H1 (cell line): ENCODE results near the gene COPS7A. TPM values are rescaled to one million over a fixed set of nuclear protein-coding genes. Genes with fewer than 3 reads are reported as not detected.
A peak's percentile ranks its signal among the peaks of the same experiment; 100 is the strongest.

Experiments used
- CTCF ChIA-PET: fragments of 300-600 bp; sonication (Branson Sonifier 250); formaldehyde crosslinking; loops from one replicate; lab custom pipeline; 2021; ENCODE audit not compliant: partially characterized antibody; lab: Charles Lee
- POLR2A ChIA-PET: fragments of 300-600 bp; sonication (Branson Sonifier 250); formaldehyde crosslinking; loops from one replicate; lab custom pipeline; 2021; ENCODE audit warnings: inconsistent platforms; ENCODE audit not compliant: partially characterized antibody; lab: Charles Lee
- DNase-seq, 2 experiments: peaks; one replicate each; pipeline versions ENCODE4 v3.0.0 to v3.0.0-alpha.2; 2010 to 2022; ENCODE audit warnings: low spot score in 2 of 2, low read depth in 1 of 2, mixed read lengths in 1 of 2
- FAIRE-seq: peaks from 2 replicates; lab custom pipeline; 2011; peaks lifted over from hg19 to GRCh38; lab: Jason Lieb, UNC
- H2AFZ ChIP-seq: 2 replicates; pipeline ENCODE4 v1.8.1; 2012; ENCODE audit warnings: low read length, inconsistent platforms
- H2AK5ac ChIP-seq: 2 replicates; pipeline ENCODE4 v1.6.1; 2013; ENCODE audit warnings: low read depth, low read length
- H2BK120ac ChIP-seq: replicated peaks from 2 replicates; pipeline ENCODE3; 2013; ENCODE audit warnings: low read depth, low read length, inconsistent platforms
- H2BK12ac ChIP-seq: 2 replicates; pipeline ENCODE4 v1.6.1; 2013; ENCODE audit warnings: low read depth, low read length
- H2BK15ac ChIP-seq: 2 replicates; pipeline ENCODE4 v1.6.1; 2013; ENCODE audit warnings: low read length
- H2BK20ac ChIP-seq: 2 replicates; pipeline ENCODE4 v1.6.1; 2013; ENCODE audit warnings: low read length
- H2BK5ac ChIP-seq: 2 replicates; pipeline ENCODE4 v1.6.1; 2013; ENCODE audit warnings: low read depth, low read length
- H3K14ac ChIP-seq: 2 replicates; pipeline ENCODE4 v1.6.1; 2013; ENCODE audit warnings: inconsistent platforms; ENCODE audit not compliant: insufficient read length
- H3K18ac ChIP-seq: 2 replicates; pipeline ENCODE4 v1.6.1; 2013; ENCODE audit warnings: low read length; ENCODE audit errors: extremely low read depth
- H3K23ac ChIP-seq: 2 replicates; pipeline ENCODE4 v1.6.1; 2013; ENCODE audit warnings: inconsistent platforms; ENCODE audit not compliant: insufficient read length
- H3K23me2 ChIP-seq: 2 replicates; pipeline ENCODE4 v1.6.1; 2013; ENCODE audit warnings: low read depth, low read length
- H3K27ac ChIP-seq: 2 replicates; pipeline ENCODE4 v1.6.1; 2011; ENCODE audit warnings: low read depth, low read length, inconsistent platforms
- H3K27me3 ChIP-seq, 4 experiments: replicated peaks in 1 of 4; 1 replicate in 1 of 4; 2 replicates in 3 of 4; pipeline versions ENCODE4 v1.6.1 to v1.8.1; 2011 to 2013; ENCODE audit warnings: low read length in 3 of 4, mild to moderate bottlenecking in 3 of 4, inconsistent platforms in 2 of 4, mixed read lengths in 2 of 4, moderate library complexity in 1 of 4; ENCODE audit not compliant: control insufficient read depth in 3 of 4, insufficient read depth in 3 of 4; ENCODE audit errors: extremely low read depth in 1 of 4
- H3K36me3 ChIP-seq, 4 experiments: 2 replicates each; pipeline versions ENCODE4 v1.6.1 to v1.8.1; 2011 to 2013; ENCODE audit warnings: mild to moderate bottlenecking in 4 of 4, low read length in 3 of 4, moderate library complexity in 2 of 4, control low read depth in 1 of 4, inconsistent platforms in 1 of 4; ENCODE audit not compliant: insufficient read depth in 4 of 4, control insufficient read depth in 2 of 4
- H3K4ac ChIP-seq: replicated peaks from 2 replicates; pipeline ENCODE3; 2013; ENCODE audit warnings: low read length, low read depth, mixed read lengths, inconsistent platforms; ENCODE audit not compliant: insufficient read length
- H3K4me1 ChIP-seq, 4 experiments: replicated peaks in 1 of 4; 1 replicate in 1 of 4; 2 replicates in 3 of 4; pipeline versions ENCODE4 v1.6.1 to v1.8.1; 2011 to 2013; ENCODE audit warnings: low read length in 3 of 4, inconsistent platforms in 2 of 4, mixed read lengths in 1 of 4; ENCODE audit not compliant: insufficient read depth in 4 of 4, control insufficient read depth in 3 of 4
- H3K4me2 ChIP-seq, 2 experiments: 2 replicates each; pipeline versions ENCODE4 v1.6.1 to v1.8.1; 2011 to 2013; ENCODE audit warnings: low read depth in 2 of 2, low read length in 2 of 2, control low read depth in 1 of 2, inconsistent platforms in 1 of 2, mild to moderate bottlenecking in 1 of 2; ENCODE audit not compliant: insufficient read depth in 1 of 2
- H3K4me3 ChIP-seq, 4 experiments: fragments of 200-600, 300-600 bp in 1 of 4; sonication (generic), shearing (Covaris generic), sonication (Bioruptor Twin) in 1 of 4; 2 replicates each; pipeline versions ENCODE4 v1.5.1 to v1.8.1; 2011 to 2016; ENCODE audit warnings: low read length in 4 of 4, low read depth in 3 of 4, control low read depth in 2 of 4, inconsistent platforms in 2 of 4, mild to moderate bottlenecking in 2 of 4, mixed read lengths in 1 of 4, moderate library complexity in 1 of 4; ENCODE audit not compliant: insufficient read depth in 2 of 4; ENCODE audit errors: extremely low read depth in 1 of 4
- H3K56ac ChIP-seq: replicated peaks from 2 replicates; pipeline ENCODE3; 2013; ENCODE audit warnings: low read depth, mild to moderate bottlenecking, mixed read lengths, low read length, inconsistent platforms; ENCODE audit not compliant: insufficient read length
- H3K79me1 ChIP-seq: 2 replicates; pipeline ENCODE4 v1.6.1; 2013; ENCODE audit warnings: low read depth, low read length, control low read depth
- H3K79me2 ChIP-seq, 2 experiments: 2 replicates each; pipeline versions ENCODE4 v1.6.1 to v1.8.1; 2012 to 2013; ENCODE audit warnings: low read length in 2 of 2, mild to moderate bottlenecking in 2 of 2, inconsistent platforms in 1 of 2; ENCODE audit not compliant: insufficient read depth in 2 of 2, control insufficient read depth in 1 of 2
- H3K9ac ChIP-seq, 4 experiments: replicated peaks in 1 of 4; 1 replicate in 1 of 4; 2 replicates in 3 of 4; pipeline versions ENCODE4 v1.6.1 to v1.8.1; 2011 to 2013; ENCODE audit warnings: low read depth in 3 of 4, low read length in 3 of 4, control low read depth in 2 of 4, mild to moderate bottlenecking in 2 of 4, moderate library complexity in 2 of 4, inconsistent platforms in 1 of 4; ENCODE audit errors: extremely low read depth in 1 of 4
- H3K9me3 ChIP-seq, 2 experiments: 2 replicates each; pipeline versions ENCODE4 v1.6.1 to v1.8.1; 2012 to 2013; ENCODE audit warnings: mild to moderate bottlenecking in 2 of 2, moderate library complexity in 2 of 2, control low read depth in 1 of 2, inconsistent platforms in 1 of 2, low read depth in 1 of 2, low read length in 1 of 2, mixed read lengths in 1 of 2; ENCODE audit not compliant: insufficient read depth in 2 of 2
- H4K20me1 ChIP-seq, 2 experiments: replicated peaks in 1 of 2; 2 replicates each; pipeline versions ENCODE3 to v1.8.1; 2011 to 2013; ENCODE audit warnings: inconsistent platforms in 2 of 2, low read length in 2 of 2, mild to moderate bottlenecking in 1 of 2; ENCODE audit not compliant: insufficient read depth in 2 of 2, control insufficient read depth in 1 of 2
- H4K5ac ChIP-seq: 2 replicates; pipeline ENCODE4 v1.6.1; 2013; ENCODE audit warnings: low read length, low read depth, mixed read lengths, inconsistent platforms; ENCODE audit not compliant: insufficient read length
- H4K8ac ChIP-seq: 2 replicates; pipeline ENCODE4 v1.8.0; 2013; ENCODE audit warnings: mild to moderate bottlenecking, moderate library complexity, low read length, inconsistent platforms; ENCODE audit not compliant: insufficient read depth; ENCODE audit errors: extremely low read depth
- H4K91ac ChIP-seq: replicated peaks from 2 replicates; pipeline ENCODE3; 2013; ENCODE audit warnings: low read length, mixed read lengths, inconsistent platforms; ENCODE audit not compliant: insufficient read length
- CBX8 ChIP-seq: fragments of 300-800, 300-1000 bp; sonication (generic); IDR thresholded peaks from 2 replicates; pipeline ENCODE4 v1.7.1; 2016; ENCODE audit warnings: low read depth, low read length, borderline replicate concordance
- CHD2 ChIP-seq: IDR thresholded peaks from 2 replicates; pipeline ENCODE4 v1.6.1; 2012; ENCODE audit warnings: low read length, improper control_type of control experiment
- GABPA ChIP-seq: IDR thresholded peaks from 2 replicates; pipeline ENCODE4 v1.6.1; 2011; ENCODE audit warnings: mild to moderate bottlenecking, low read length, moderate library complexity, borderline replicate concordance; ENCODE audit not compliant: insufficient read depth
- HDAC6 ChIP-seq: IDR thresholded peaks from one replicate; pipeline ENCODE4 v1.7.1; 2012; ENCODE audit warnings: low read depth, mild to moderate bottlenecking, inconsistent platforms, low read length, moderate library complexity
- SP2 ChIP-seq: IDR thresholded peaks from 2 replicates; pipeline ENCODE4 v1.6.1; 2012; ENCODE audit warnings: mild to moderate bottlenecking, low read length, inconsistent platforms
- SP4 ChIP-seq: IDR thresholded peaks from 2 replicates; pipeline ENCODE4 v1.6.1; 2012; ENCODE audit warnings: low read length, inconsistent platforms
- TAF1 ChIP-seq: IDR thresholded peaks from 2 replicates; pipeline ENCODE4 v1.6.1; 2011; ENCODE audit warnings: mild to moderate bottlenecking, low read depth, low read length
- WGBS, 2 experiments: shearing (Covaris generic) in 1 of 2; methylation state at CpG; one replicate each; pipeline versions ENCODE4 v1.1.6 to v1.1.7; 2013 to 2015; ENCODE audit warnings: low lambda C conversion rate in 2 of 2, mixed read lengths in 2 of 2, inconsistent platforms in 1 of 2, low coverage in 1 of 2, missing lambda C conversion rate in 1 of 2; ENCODE audit not compliant: insufficient replicate concordance in 2 of 2, insufficient coverage in 1 of 2, insufficient read length in 1 of 2; ENCODE audit errors: extremely low coverage in 1 of 2, missing lambda C conversion rate in 1 of 2; 5-methylcytosine and 5-hydroxymethylcytosine counted together
- polyA plus RNA-seq, 7 experiments: library from polyadenylated mRNA; depleted of rRNA in 3 of 7; stranded (reverse) in 5 of 7; unstranded in 2 of 7; fragments of >200 nt in 5 of 7; fragments of 200-250 nt in 2 of 7; gene quantifications; 1 replicate in 5 of 7; 2 replicates in 1 of 7; 4 replicates in 1 of 7; pipeline versions ENCODE4 v1.2.1 to v1.2.3, GENCODE V29; 2011 to 2013; ENCODE audit warnings: missing spikeins in 2 of 7, mixed read lengths in 2 of 7
- total RNA-seq: library from RNA; stranded (reverse); fragmentation: NEBNext Ultra II Directional; extraction: Animal tissue kit (Norgen Biotek cat#: 25700); gene quantifications from 2 replicates; pipeline ENCODE4 v1.2.1, GENCODE V29; 2021
- TF ChIP-seq, protein P1 (sequence below): IDR thresholded peaks from 2 replicates; pipeline ENCODE4 v1.6.1; 2012; ENCODE audit warnings: inconsistent platforms

The COPS7A gene
- total and polyA plus RNA-seq, 2 of the 8 experiments (the other 6 are each of a cell fraction or from before 2014, with no cell fraction given): 44.5 to 95.9 TPM

DNA sequence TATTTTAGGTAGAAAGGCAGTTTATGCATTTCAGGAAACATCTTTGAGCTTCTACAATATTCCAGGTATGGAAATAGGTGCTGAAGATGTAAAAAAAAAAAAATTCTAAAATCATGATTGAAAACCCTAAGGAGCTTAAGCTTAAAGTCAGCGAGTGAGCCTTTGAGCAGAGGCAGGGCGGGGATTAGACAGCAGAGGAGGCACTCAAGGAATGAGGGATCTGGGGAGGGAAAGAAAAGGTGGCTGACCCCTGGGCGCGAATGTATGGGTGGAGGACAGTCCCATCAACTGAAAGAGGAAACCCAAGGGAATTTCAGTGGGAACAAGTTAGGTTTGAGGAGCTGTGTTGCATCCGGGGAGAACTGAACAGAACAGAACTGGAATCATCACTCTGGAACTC, 35.9 kb downstream of the COPS7A start:
- Histone ChIP-seq H3K9ac (no peak overlapping the region), H3K79me2 (no peaks in the 10 kb centered on the region), H4K5ac (no peak overlapping the region), H3K18ac (no peak overlapping the region; the same call in 1 of the 2 replicates), H3K27me3 (no peaks in the 10 kb centered on the region), H4K20me1 (no peaks in the 10 kb centered on the region), H3K23me2 (no peaks in the 10 kb centered on the region; the same call in 1 of the 2 replicates), H3K14ac (no peak overlapping the region), H2AFZ (no peak overlapping the region), H2BK5ac (peak overlapping the region; percentile 32; the same call in 1 of the 2 replicates), H3K79me1 (no peaks in the 10 kb centered on the region), H2AK5ac (no peak overlapping the region), H2BK15ac (peak overlapping the region; percentile 74; the same call in 1 of the 2 replicates), H3K4me2 (no peak overlapping the region), H4K8ac (peak overlapping the region; percentile 58; the same call in 1 of the 2 replicates), H3K9me3 (no peaks in the 10 kb centered on the region), H3K36me3 (no peaks in the 10 kb centered on the region), H2BK20ac (no peak overlapping the region; the same call in none of the 2 replicates), H3K23ac (no peak overlapping the region), H4K91ac (no peak overlapping the region), H3K27ac (no peak overlapping the region), H3K4ac (no peak overlapping the region), H2BK120ac (no peak overlapping the region), H3K4me3 (no peak overlapping the region), H2BK12ac (no peak overlapping the region), H3K4me1 (peaks cover 0 to 10% (median 3%) of the 10 kb centered on the region in 4 experiments; a peak in 4 of 7 replicates), H3K56ac (no peak overlapping the region)
- TF ChIP-seq CBX8: no peak
- TF ChIP-seq, protein P1, sequence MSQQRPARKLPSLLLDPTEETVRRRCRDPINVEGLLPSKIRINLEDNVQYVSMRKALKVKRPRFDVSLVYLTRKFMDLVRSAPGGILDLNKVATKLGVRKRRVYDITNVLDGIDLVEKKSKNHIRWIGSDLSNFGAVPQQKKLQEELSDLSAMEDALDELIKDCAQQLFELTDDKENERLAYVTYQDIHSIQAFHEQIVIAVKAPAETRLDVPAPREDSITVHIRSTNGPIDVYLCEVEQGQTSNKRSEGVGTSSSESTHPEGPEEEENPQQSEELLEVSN: no peak
- no peak for TF ChIP-seq SP4
- no peak for TF ChIP-seq SP2
- TF ChIP-seq HDAC6: no peak
- no peak for TF ChIP-seq GABPA
- TF ChIP-seq CHD2: no peak
- no peak for TF ChIP-seq TAF1
- POLR2A ChIA-PET: interaction anchor here (0.7 to 4.3 kb wide), 18 partner anchors 10 to 166 kb away, joined by 3 to 19 read pairs (median 4); partner anchors contain the start of gene LAG3
- FAIRE-seq: no peak
- CTCF ChIA-PET: interaction anchor here (0.7 to 16.3 kb wide), 11 partner anchors 15 to 1919 kb away, joined by 3 to 427 read pairs (median 5); partner anchors contain the start of genes CD4, GPR162, LAG3 and PTMS
- WGBS, 2 experiments: 91% methylated on average over 5 of the region's 5 CpGs; no CpG with 5 or more reads in 1 of the 2 experiments
- no peak for DNase-seq
